Measurements from ENCODE around the gene MAN2A2. TPM values are rescaled to one million over a fixed set of nuclear protein-coding genes. Genes with fewer than 3 reads are reported as not detected.
A peak's percentile ranks its signal among the peaks of the same experiment; 100 is the strongest.
"Not testable (repeated sequence)": the region's sequence is repeated elsewhere in the genome, so short reads cannot be mapped to it uniquely, and the experiment has no call there.

MAN2A2 gene
- total RNA-seq, 1 donor: 38.8 TPM

DNA sequence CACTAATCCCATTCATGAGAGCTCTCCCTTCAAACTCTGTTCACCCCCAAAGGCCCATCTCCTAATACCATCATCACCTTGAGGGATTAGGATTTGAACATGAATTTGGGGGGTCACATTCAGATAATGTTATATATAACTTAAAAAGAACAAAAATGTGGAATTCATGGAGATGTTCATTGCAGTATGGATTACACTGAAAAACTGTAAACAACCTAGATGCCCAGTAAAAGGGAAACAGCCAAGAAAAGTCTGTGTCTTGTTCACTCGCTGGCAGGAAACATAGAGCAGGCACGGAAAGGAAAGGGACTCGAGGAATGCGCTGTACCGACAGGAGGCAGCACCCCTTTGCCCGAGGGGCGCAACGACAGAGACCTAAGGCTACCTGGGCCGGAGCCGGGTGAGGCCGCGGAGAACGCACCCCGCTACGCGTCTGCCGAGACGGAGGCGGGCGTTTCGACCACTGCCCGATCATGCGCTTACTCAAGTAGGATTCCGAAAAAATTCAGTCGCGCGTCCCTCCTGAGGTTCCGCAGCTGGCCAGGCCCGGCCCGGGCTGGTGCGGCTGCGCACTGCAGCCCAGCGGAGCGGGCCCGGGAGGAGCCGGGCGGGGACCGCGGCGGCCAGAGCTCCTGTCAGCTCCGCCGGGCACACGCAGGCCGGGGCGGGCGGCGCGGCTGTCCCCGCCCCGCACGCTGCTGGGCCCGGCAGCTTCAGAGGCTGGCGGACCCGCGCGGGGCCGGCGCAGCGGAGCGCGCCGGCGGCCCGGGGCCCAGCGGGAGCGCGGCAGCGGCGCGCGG is 862 bp upstream of the MAN2A2 start:
- H3K27me3 ChIP-seq (ENCODE audit: insufficient read depth, low read length): no peaks in the 10 kb centered on the region
- peak overlapping the region; percentile 71 for H3K4me3 ChIP-seq (ENCODE audit: low read length)
- peaks cover 19% of the 10 kb centered on the region for H3K4me1 ChIP-seq (ENCODE audit: insufficient read depth, low read length)
- H3K9me3 ChIP-seq (ENCODE audit: low read depth, low read length): no peaks in the 10 kb centered on the region

DNA sequence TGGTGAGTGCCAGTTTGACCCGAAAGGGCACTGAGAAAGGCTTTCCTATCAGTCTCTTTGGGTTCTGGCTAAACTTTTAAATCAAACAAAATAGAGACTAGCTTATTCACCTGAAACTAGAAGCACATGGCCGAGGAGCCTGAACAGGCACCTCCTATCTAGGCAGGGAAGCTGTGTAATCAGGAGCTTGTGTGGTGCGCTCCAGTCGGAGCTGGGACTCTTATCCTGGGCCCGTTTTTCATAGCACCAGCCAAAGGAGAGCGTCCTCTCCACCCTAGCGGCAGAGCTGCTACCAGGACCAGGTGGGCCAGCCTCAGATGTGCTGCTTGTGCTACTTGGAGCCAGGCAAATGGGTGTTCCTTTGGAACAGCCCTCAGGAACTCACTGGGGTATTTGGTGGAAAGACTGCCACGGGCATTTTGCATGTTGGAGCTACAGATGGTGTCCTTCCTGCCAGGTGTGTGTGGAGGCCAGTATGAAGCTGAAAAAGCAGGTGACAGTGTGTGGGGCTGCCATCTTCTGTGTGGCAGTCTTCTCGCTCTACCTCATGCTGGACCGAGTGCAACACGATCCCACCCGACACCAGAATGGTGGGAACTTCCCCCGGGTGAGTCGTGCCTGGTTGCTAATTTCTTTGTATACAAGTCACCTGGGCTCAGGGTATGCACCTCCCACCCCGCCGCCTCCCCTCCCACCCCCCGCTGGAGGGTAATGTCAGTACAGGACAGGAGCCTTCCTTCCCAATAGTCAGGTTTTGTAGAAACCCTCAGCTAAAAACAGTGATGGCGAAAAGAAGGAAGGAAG is 833 bp downstream of the MAN2A2 start:
- Histone ChIP-seq H3K9me3 (ENCODE audit: low read depth, low read length) (no peaks in the 10 kb centered on the region), H3K4me1 (ENCODE audit: insufficient read depth, low read length) (peaks cover 19% of the 10 kb centered on the region), H3K4me3 (ENCODE audit: low read length) (peak overlapping the region; percentile 71), H3K27me3 (ENCODE audit: insufficient read depth, low read length) (no peaks in the 10 kb centered on the region)

DNA sequence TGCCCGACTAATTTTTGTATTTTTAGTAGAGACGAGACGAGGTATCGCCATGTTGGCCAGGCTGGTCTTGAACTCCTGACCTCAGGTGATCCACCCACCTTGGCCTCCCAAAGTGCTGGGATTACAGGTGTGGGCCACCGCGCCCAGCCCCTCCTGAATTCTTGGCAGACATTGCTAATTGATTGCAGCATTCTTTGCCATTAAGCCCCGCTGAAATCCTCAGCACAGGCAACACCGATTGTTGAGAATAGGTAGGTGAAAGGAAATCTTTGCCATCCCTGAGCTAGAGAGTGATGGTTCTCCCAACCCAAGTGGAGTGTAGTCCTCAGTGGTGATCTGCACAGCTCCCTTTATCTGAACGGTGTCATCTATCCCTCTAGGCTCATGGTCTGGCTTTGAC is 1.6 kb downstream of the MAN2A2 start:
- no peaks in the 10 kb centered on the region for H3K27me3 ChIP-seq (ENCODE audit: insufficient read depth, low read length)
- H3K4me1 ChIP-seq (ENCODE audit: insufficient read depth, low read length): peaks cover 19% of the 10 kb centered on the region
- H3K4me3 ChIP-seq (ENCODE audit: low read length): no peak overlapping the region
- H3K9me3 ChIP-seq (ENCODE audit: low read depth, low read length): no peaks in the 10 kb centered on the region

DNA sequence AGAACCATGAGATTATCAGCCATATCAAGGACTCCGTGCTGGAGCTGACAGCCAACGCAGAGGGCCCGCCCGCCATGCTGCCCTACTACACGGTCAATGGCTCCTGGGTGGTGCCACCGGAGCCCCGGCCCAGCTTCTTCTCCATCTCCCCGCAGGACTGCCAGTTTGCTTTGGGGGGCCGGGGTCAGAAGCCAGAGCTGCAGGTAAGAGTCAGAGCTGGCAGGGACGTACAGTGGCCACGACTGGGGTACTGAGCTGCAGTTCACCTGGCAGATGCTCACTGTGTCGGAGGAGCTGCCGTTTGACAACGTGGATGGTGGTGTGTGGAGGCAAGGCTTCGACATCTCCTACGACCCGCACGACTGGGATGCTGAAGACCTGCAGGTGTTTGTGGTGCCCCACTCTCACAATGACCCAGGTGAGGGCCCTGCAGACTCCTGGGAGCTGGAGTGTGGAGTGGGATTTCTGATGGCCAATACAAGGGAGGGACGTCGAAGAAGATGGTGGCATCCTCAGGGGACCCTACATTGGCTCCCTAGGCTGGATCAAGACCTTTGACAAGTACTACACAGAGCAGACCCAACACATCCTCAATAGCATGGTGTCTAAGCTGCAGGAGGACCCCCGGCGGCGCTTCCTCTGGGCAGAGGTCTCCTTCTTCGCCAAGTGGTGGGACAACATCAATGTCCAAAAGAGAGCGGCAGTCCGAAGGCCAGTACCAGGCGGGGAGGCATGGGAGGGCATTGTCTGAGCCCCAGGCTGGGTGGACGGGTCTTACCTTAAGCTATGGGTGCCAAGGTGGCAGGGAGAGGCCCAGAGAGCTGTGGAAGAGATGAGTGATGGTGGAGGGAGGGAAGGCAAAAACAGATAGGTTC is 2.4 kb downstream of the MAN2A2 start:
- Histone ChIP-seq H3K27me3 (ENCODE audit: insufficient read depth, low read length) (no peaks in the 10 kb centered on the region), H3K4me1 (ENCODE audit: insufficient read depth, low read length) (peaks cover 19% of the 10 kb centered on the region), H3K4me3 (ENCODE audit: low read length) (no peak overlapping the region), H3K9me3 (ENCODE audit: low read depth, low read length) (no peaks in the 10 kb centered on the region)

DNA sequence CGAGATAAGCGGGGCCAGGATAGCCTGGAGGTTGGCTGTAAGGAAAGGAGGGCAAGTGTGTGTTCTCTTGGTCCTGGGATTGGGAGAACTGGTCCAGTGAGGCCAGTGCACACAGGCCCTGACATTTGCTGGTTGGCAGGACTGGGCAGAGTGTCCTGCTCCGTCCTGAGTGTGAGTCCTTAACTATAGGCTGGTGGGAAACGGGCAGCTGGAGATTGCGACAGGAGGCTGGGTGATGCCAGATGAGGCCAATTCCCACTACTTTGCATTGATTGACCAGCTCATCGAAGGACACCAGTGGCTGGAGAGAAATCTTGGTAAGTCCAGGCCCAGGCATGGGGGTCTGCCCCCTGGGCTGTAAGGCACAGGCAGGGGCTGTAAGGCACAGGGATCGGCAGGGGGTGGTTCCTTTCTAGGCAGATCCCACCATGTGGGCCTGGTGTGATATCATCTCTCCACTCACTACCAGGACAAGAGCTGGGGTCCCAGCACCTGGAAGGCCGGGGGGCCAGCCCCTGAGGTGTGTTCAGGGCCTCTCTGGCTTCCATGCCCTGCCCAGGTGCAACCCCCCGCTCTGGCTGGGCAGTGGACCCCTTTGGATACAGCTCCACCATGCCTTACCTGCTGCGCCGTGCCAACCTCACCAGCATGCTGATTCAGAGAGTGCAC is 3.2 kb downstream of the MAN2A2 start:
- peaks cover 19% of the 10 kb centered on the region for H3K4me1 ChIP-seq (ENCODE audit: insufficient read depth, low read length)
- H3K27me3 ChIP-seq (ENCODE audit: insufficient read depth, low read length): no peaks in the 10 kb centered on the region
- no peak overlapping the region for H3K4me3 ChIP-seq (ENCODE audit: low read length)
- no peaks in the 10 kb centered on the region for H3K9me3 ChIP-seq (ENCODE audit: low read depth, low read length)

DNA sequence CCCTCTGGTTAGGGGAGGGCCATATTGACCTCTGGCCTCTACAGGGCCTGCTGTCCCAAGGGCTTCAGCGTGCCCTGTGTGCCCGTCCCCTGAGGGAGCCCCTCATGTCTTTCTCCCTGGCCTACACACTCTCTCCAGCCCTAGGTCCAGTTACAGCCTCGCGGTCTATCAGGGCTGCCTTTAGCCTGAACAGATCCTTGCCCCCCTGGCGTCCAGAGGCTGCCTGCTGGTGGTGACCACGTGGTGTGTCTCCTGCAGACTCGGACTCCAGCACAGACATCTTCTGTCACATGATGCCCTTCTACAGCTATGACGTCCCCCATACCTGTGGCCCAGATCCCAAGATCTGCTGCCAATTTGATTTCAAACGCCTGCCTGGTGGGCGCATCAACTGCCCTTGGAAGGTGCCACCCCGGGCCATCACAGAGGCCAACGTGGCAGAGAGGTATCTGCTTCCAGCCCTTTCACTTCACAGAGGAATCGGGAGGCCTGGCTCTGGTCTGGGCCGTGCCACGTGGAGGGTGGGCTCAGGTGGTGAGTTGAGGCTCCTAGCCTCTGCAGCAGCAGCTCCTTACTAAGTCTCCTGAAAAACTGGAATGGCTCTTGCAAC is 4.1 kb downstream of the MAN2A2 start:
- H3K27me3 ChIP-seq (ENCODE audit: insufficient read depth, low read length): no peaks in the 10 kb centered on the region
- H3K9me3 ChIP-seq (ENCODE audit: low read depth, low read length): no peaks in the 10 kb centered on the region
- H3K4me3 ChIP-seq (ENCODE audit: low read length): no peak overlapping the region
- H3K4me1 ChIP-seq (ENCODE audit: insufficient read depth, low read length): peaks cover 10% of the 10 kb centered on the region

DNA sequence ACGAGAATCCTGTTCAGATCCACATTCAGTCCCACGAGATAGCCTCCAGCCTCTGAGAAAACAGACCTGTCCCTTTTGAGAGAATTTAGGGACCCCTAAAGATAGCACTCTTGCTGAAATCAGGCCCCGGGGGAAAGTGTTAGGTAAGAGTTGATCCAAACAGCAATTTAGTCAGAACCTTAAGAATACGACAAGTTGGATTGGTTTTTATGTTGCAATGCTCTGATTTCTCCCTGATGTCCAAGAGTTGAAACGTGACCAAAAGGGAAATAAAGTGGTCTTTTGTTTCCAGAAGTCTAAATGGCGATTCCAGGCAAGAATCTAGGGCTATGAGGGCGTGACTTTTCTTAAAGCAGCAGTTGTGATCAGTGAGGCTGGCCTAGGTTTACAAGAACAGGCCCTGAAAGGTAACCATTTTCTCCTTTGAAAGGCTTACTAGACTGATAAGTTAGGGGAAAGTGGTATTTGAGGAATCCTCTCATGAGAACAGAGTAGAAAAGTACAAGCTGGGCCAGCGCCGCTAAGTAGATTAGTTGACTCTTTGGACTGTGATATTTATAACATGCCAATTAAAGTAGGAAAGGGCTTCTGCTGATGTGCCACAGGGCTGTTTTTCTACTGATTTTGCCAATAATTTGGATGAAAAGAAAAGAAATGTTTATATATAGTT is 4.9 kb downstream of the MAN2A2 start:
- Histone ChIP-seq H3K9me3 (ENCODE audit: low read depth, low read length) (no peaks in the 10 kb centered on the region), H3K4me1 (ENCODE audit: insufficient read depth, low read length) (peaks cover 15% of the 10 kb centered on the region), H3K4me3 (ENCODE audit: low read length) (no peak overlapping the region), H3K27me3 (ENCODE audit: insufficient read depth, low read length) (no peaks in the 10 kb centered on the region)

DNA sequence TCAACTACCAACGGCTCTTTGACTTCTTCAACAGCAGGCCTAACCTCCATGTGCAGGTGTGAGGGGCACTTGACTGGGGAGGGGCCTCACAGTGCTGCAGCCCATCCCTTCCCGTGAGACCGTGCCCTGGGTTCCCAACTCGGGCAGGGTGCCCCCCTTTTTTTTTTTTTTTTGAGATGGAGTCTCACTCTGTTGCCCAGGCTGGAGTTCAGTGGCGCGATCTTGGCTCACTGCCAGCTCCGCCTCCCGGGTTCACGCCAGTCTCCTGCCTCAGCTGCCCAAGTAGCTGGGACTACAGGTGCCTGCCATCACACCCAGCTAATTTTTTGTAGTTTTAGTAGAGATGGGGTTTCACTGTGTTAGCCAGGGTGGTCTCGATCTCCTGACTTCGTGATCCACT is 6.3 kb downstream of the MAN2A2 start:
- H3K9me3 ChIP-seq (ENCODE audit: low read depth, low read length); H3K27me3 ChIP-seq (ENCODE audit: insufficient read depth, low read length); H3K4me3 ChIP-seq (ENCODE audit: low read length): not testable (repeated sequence)
- H3K4me1 ChIP-seq (ENCODE audit: insufficient read depth, low read length): peaks cover 19% of the 10 kb centered on the region

DNA sequence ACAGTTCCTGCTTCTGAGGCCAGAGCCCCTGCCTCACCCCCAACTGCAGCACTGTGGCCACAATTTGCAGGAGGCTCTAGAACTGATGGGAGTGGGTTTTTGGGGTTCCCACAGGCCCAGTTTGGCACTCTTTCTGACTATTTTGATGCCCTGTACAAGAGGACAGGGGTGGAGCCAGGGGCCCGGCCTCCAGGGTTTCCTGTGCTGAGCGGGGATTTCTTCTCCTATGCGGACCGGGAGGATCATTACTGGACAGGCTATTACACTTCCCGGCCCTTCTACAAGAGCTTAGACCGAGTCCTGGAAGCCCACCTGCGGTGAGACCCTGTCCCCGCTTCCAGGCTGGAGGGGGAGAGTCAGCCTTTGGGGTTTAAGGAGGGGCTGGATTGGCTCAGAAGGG is 6.9 kb downstream of the MAN2A2 start:
- Histone ChIP-seq H3K9me3 (ENCODE audit: low read depth, low read length) (no peaks in the 10 kb centered on the region), H3K27me3 (ENCODE audit: insufficient read depth, low read length) (no peaks in the 10 kb centered on the region)

DNA sequence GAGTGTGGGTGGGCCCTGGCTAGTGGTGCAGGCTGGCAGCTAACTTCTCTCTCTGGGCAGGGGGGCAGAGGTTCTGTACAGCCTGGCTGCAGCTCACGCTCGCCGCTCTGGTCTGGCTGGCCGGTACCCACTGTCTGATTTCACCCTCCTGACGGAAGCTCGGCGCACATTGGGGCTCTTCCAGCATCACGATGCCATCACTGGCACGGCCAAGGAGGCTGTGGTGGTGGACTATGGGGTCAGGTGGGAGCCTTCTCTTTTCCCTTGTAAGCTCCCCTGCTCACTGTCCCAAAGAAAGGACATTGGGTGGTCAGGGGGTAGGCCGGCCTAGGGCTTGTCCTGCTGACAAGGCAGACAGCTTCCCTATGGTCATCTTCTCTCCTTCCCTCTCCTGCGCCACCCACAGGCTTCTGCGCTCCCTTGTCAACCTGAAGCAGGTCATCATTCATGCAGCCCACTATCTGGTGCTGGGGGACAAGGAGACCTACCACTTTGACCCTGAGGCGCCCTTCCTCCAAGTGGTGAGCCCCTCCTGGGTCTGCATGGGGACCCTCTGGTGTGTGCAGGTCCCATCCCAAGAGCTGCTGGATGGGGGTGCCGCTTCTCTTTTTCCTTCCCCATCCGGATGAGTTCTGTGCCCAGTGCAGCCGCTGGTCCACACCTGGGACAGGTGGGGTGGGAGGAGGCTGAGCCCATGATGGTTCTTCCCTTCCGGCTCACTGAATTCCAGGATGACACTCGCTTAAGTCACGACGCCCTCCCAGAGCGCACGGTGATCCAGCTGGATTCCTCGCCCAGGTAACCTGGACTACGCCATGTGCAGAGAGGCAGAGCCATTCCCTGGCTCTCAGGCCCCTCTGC is 7.6 kb downstream of the MAN2A2 start:
- H3K27me3 ChIP-seq (ENCODE audit: insufficient read depth, low read length): no peaks in the 10 kb centered on the region
- peaks cover 31% of the 10 kb centered on the region for H3K4me1 ChIP-seq (ENCODE audit: insufficient read depth, low read length)
- no peaks in the 10 kb centered on the region for H3K9me3 ChIP-seq (ENCODE audit: low read depth, low read length)
- no peak overlapping the region for H3K4me3 ChIP-seq (ENCODE audit: low read length)

More for the DNA sequence above, 6.9 kb downstream of the MAN2A2 start:
- H3K4me1 ChIP-seq (ENCODE audit: insufficient read depth, low read length): peaks cover 24% of the 10 kb centered on the region
- no peak overlapping the region for H3K4me3 ChIP-seq (ENCODE audit: low read length)

DNA sequence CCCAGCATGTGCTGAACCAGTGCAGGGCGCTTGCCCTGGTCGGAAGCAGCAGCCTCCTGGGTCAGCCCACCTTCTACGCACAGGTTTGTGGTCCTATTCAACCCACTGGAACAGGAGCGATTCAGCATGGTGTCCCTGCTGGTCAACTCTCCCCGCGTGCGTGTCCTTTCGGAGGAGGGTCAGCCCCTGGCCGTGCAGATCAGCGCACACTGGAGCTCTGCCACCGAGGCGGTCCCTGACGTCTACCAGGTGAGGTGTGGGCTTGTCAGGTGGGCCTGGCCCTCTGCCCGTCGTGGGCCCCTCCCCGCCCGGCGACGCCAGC is 8.2 kb downstream of the MAN2A2 start:
- no peaks in the 10 kb centered on the region for H3K27me3 ChIP-seq (ENCODE audit: insufficient read depth, low read length)
- no peak overlapping the region for H3K4me3 ChIP-seq (ENCODE audit: low read length)
- H3K9me3 ChIP-seq (ENCODE audit: low read depth, low read length): no peaks in the 10 kb centered on the region
- H3K4me1 ChIP-seq (ENCODE audit: insufficient read depth, low read length): peaks cover 37% of the 10 kb centered on the region

DNA sequence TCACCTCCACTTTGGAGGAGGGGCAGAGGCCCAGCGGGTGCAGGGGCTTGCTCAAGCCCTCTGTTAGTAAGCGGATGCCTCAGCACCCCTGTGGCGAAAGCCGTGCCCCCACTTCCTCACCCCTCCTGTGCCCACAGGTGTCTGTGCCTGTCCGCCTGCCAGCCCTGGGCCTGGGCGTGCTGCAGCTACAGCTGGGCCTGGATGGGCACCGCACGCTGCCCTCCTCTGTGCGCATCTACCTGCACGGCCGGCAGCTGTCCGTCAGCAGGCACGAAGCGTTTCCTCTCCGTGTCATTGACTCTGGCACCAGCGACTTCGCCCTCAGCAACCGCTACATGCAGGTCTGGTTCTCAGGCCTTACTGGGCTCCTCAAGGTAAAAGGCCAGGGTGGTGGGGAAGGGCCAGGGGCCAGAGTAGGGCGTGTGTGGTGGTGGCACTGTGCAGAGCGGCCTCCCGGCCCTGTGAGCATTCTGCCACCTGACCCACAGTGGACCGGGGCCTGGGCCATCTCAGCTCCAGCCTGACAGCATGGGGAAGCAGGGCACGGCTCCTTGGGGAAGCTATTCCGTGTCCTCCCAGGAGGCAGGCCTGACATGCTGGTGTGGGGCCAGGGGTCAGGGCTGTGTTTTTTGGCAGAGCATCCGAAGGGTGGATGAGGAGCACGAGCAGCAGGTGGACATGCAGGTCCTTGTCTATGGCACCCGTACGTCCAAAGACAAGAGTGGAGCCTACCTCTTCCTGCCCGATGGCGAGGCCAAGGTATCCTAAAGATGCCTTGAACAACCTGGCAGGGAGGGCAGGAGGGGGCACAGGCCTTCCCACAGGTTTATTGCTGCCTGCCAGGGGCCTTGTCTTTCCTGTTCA is 9.0 kb downstream of the MAN2A2 start:
- H3K4me3 ChIP-seq (ENCODE audit: low read length): no peak overlapping the region
- peaks cover 46% of the 10 kb centered on the region for H3K4me1 ChIP-seq (ENCODE audit: insufficient read depth, low read length)
- H3K27me3 ChIP-seq (ENCODE audit: insufficient read depth, low read length): no peaks in the 10 kb centered on the region
- H3K9me3 ChIP-seq (ENCODE audit: low read depth, low read length): no peaks in the 10 kb centered on the region

DNA sequence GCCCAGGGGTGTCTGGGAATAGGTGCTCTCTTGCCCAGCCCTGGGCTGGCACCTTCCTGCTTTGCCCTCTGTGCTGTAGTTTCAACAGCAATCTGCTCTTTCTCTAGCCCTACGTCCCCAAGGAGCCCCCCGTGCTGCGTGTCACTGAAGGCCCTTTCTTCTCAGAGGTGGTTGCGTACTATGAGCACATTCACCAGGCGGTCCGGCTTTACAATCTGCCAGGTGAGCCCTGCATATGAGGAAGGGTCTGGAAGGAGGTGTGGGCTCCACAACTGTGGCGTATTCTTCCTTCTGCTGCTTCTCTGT is 9.6 kb downstream of the MAN2A2 start:
- Histone ChIP-seq H3K9me3 (ENCODE audit: low read depth, low read length) (no peaks in the 10 kb centered on the region), H3K4me3 (ENCODE audit: low read length) (no peak overlapping the region), H3K4me1 (ENCODE audit: insufficient read depth, low read length) (peaks cover 46% of the 10 kb centered on the region), H3K27me3 (ENCODE audit: insufficient read depth, low read length) (no peaks in the 10 kb centered on the region)

Measured in mononuclear cell (primary cell).